Measurements from ENCODE around the gene SLC43A2.
A peak's percentile ranks its signal among the peaks of the same experiment; 100 is the strongest.
"Not testable (repeated sequence)": the region's sequence is repeated elsewhere in the genome, so short reads cannot be mapped to it uniquely, and the experiment has no call there.

SLC43A2 gene

GRCh38 chr17:1627982-1628855 is at the start of gene SLC43A2:
Gene SLC43A2 (minus strand): TSS chr17:1628834. CDS start chr17:1627874, 960 bp downstream.
- DNase-seq, result peak; percentile 79

- DNase-seq, result no peak
Measured at GRCh38 chr17:1676401-1676800, 47.8 kb upstream of the SLC43A2 start.

GRCh38 chr17:1673041-1673785 is 44.6 kb upstream of the SLC43A2 start:
- no peak for DNase-seq

DNA sequence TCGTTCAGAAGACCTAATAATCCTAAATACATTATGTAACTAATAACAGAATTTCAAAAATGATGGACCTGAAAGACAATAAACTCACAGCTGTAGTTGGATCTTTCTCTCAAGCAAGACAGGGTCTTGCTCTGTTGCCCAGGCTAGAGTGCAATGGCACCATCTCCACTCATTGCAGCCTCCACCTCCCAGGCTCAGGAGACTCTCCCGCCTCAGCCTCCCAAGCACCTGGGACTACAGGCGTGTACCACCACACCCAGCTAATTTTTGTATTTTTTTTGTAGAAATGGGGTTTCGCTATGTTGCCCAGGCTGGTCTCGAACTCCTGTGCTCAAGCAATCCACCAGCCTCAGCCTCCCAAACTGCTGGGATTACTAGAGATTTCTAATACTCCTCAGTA is 35.3 kb upstream of the SLC43A2 start:
- DNase-seq, result not testable (repeated sequence)

DNA sequence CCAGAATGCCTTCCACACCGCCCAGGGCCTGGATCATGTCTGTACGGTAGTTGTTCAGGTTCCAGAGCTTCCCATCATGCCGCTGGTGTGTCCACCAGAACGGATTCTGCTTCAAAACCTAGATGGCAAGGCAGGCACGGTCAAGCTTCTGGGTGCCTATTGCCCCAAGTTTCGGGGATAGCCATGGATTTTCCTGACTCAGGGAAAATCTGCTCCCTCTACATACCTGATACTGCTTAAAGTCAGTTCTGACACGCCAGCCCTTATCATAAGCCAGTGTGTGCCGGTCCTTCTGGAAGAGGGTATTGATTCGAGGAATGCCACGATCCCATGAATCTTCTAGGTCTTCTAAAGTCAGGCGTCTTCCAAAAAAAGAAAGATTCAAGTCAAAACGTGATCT is 32.4 kb upstream of the SLC43A2 start:
- no peak for DNase-seq

- DNase-seq, result no peak
Measured at GRCh38 chr17:1658100-1658499, 29.5 kb upstream of the SLC43A2 start.

GRCh38 chr17:1653735-1654134 is 25.1 kb upstream of the SLC43A2 start:
- DNase-seq, result no peak

GRCh38 chr17:1652794-1653193 is 24.2 kb upstream of the SLC43A2 start:
- not testable (repeated sequence) for DNase-seq

DNA sequence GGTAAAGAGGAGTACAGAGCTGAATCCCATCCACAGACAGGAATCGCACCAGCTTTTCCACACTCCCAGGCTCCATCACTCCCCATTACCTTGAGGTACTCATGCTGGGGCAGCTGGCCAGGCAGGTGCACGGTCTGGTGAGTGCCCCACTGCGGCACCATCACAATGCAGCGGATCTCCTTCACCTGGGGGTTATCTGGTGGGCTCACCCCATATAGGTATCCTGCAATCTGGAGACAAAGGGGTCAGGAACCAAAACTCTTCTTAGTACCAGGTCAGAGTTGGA is 22.9 kb upstream of the SLC43A2 start:
- DNase-seq, result no peak

DNA sequence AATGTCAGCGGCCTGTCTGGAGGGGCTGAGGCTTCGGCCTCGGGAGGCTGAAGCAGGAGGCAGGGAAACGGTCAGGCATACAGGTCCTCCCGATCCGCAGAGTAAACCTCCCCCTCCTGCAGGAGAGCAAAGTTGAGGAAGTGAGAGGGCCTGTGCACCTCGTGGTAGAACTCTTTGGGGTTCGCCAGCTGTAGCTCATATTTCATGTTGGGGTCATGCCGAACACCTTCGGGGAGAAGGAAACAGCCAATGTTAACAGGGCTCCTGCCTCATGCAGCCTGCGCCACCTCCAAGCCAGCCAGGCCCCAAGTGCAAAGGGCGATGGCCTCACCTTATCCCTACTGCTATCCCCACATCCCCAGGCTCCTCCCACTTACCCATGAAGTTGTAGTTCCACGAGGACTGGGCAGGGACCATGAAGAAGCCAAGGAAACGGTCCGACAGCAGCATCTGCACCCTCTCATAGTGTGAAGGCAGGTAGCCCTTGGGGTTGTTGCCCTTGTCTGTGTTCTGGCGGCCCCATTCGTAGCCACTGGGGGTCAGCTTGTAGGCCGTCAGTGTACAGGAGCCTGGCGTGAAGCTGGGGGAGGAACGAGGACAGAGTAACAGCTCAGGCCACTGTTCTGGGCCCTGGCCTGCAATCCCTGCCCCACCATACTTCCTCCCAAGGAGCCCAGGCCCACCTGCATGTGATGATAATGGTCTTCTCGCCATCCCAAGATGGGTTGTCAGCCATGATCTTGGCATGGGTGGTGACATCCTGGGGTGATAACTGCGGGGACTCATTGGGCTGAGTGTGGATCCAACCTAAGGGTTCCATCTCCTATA is 22.3 kb upstream of the SLC43A2 start:
- DNase-seq, result no peak

DNA sequence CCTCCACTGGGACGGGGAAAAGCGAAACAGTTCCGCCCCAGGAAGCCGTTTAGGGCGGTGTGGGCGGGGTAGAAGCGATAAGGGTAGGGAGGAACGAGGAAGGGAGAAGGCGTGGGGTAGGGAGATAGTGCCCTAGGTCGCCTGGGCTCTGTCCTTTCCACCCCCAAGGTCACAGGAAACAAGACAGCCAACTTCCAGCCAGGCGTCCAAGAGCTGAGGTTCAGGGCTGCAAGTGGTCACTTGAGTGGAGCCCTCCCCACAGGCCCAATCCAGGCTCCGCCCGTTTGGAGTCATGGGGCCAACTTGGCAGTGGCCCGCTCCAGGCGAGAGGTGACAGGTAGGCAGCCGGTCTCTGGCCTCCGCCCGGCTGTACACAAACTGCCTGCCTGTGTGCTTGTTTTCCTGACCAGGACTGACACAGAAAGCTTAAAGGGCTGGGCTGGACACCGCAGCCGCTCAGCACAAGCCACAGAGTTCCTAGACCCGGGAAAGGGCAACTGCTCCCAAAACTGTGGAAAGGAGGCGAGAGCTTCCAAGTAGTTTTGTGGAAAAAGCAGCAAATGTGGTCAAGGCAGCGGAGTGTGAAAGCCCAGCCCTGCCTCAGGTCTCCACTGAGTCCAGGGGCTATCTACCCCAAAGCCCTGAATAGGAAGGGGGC is 21.3 kb upstream of the SLC43A2 start, which contains the start of gene RILP:
Gene RILP (minus strand): TSS at position 23 of the 658 bp plus-strand sequence. CDS start 62 bp downstream, outside the sequence.
- no peak for DNase-seq

GRCh38 chr17:1648963-1649843 is 20.6 kb upstream of the SLC43A2 start:
- peak; percentile 95 for DNase-seq

DNA sequence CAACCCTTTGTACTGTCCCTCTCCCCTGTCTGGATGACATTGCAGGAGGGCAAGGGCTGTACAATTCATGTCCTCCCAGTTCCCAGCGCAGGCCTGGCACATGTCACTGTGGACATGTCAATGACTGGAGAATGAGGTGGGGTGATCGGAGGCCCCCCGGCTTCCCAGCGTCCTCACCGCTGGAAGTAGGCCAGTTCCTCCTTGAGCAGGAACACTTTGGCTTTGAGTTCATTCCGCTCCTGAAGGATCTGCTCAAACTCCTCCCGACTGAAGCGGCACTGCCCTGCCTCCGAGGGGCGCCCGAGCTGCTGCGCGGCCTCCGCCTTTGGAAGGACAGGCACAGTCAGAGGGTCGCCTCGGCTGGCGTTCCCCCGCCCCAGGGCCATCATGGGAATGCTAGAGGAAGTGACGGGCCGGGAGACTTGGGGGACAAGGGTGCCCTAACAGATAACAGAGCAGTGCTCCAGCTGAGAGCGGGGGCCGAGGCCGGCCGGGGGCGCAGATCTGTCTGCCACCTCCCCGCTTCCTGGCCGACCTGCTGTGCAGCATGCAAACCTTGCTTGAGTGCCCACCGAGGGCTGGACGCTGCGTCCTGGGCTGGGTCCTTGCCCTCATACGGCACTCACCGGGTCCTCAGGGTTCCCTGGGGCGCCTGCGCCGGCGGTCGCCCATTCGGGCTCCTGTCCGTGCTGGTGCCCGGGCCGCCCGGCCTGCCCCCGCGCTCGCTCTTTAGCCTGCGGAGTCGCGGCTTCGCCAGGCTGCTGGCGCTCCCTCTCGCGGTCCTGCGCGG is 19.7 kb upstream of the SLC43A2 start:
- no peak for DNase-seq

DNA sequence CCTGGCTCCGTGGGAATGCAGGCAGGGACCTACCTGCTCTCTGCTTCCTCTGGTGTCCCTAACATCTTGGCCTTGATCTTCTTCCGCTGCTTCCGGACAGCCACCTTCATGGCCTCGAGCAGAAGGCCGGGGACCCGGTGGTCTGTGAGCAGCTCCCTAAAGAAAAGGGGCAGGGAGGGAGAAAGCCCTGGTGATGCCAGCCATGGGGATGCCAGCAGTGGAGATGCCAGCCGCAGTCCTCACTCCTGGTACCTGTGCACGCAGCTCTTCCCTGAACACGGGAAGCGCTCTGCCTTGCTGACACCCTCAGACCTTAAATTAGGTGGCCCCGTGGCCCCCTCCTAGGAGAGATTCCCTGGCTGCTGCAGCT is 19.2 kb upstream of the SLC43A2 start:
- DNase-seq, result no peak

- DNase-seq, result no peak
Measured at GRCh38 chr17:1646199-1646875, 17.7 kb upstream of the SLC43A2 start.

- DNase-seq, result no peak
Measured at GRCh38 chr17:1645207-1646171, 16.9 kb upstream of the SLC43A2 start, which contains the start of gene SCARF1. Gene SCARF1 (minus strand): TSS chr17:1645732. CDS start chr17:1645697, 35 bp downstream.

DNA sequence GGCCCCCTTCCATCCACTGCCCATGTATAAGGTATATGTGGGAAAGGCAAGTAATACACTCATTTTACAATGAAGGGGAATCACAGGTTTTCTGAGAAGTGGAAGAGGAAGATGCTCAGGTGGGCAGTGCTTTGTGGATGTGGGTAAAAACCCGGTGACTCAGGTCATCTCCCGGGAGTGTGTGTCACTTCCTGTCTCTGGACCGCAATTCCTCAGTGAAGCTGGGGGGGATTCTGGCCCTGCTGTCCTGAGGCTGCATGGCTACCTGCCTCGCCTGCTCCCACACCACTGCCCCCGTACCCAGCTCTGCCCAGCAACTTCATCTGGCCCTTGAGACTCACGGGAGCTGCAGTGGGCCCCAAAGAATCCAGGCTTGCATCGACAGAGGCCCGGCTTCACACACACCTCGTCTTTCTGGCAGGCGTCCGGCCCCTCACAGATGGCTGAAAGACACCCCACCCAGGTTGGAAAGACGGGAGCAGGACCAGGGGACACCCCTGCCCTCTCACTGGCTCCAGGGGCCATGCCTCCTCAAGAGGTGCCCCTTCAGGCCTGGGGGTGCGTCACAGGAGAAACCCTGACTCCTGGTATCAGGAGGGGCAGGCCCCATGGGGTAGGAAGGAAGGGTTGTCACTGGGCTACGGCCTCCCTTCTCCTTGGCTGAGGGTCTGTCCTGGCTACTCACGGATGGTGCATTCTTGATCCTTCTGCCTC is 16.0 kb upstream of the SLC43A2 start:
- peak; percentile 16 for DNase-seq

DNA sequence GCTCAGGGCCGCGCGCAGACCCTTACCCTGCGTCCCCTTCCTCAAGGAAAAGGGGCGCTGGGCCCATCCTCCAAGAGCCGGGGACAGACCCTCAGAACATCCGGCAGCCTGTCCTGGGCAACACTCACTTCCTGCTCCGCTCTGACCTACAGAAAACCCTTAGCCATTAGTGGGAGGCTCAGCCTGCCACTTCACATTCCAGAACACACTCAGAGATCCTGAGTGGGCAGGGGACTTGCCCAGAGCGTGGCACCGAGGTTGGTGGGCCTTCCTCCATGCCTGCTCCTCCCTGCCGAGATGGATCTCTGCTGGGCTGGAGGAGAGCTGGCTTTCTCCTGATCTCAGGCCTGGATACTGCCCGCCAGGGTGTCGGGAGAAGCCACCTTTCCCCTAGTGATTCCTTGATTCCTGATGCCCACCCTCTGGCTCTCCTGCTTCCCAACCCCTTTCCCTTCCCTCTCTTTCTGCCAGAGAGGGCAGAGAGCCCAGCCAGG is 15.4 kb upstream of the SLC43A2 start:
- DNase-seq, result no peak

Data from stimulated activated CD4-positive, alpha-beta T cell treated with anti-CD3 and anti-CD28 coated beads, Interleukin-4, amount 100 ng/mL, for 1 hour (primary cell).